ENCODE results near the gene PHOX2B.

PHOX2B gene

GRCh38 chr4:41758884-41759283 lies 10.4 kb upstream of the PHOX2B start:
- Histone ChIP-seq H3K9ac (ENCODE audit: low read depth, low read length) (no peak overlapping the region), H3K36me3 (ENCODE audit: control insufficient read depth, insufficient read depth, low read length) (no peaks in the 10 kb centered on the region), H3K4me3 (ENCODE audit: low read depth, low read length) (no peak overlapping the region), H3K27me3 (ENCODE audit: control insufficient read depth, insufficient read depth, low read length) (peaks cover 67% of the 10 kb centered on the region), H3K4me1 (ENCODE audit: control insufficient read depth, insufficient read depth, low read length) (peaks cover 3% of the 10 kb centered on the region), H3K9me3 (ENCODE audit: control insufficient read depth, insufficient read depth, low read length) (no peaks in the 10 kb centered on the region)

GRCh38 chr4:41757521-41758156 lies 9.1 kb upstream of the PHOX2B start:
- Histone ChIP-seq H3K9me3 (ENCODE audit: control insufficient read depth, insufficient read depth, low read length) (no peaks in the 10 kb centered on the region), H3K4me3 (ENCODE audit: low read depth, low read length) (no peak overlapping the region), H3K4me1 (ENCODE audit: control insufficient read depth, insufficient read depth, low read length) (peaks cover 3% of the 10 kb centered on the region), H3K27me3 (ENCODE audit: control insufficient read depth, insufficient read depth, low read length) (peaks cover 79% of the 10 kb centered on the region), H3K9ac (ENCODE audit: low read depth, low read length) (no peak overlapping the region), H3K36me3 (ENCODE audit: control insufficient read depth, insufficient read depth, low read length) (no peaks in the 10 kb centered on the region)

GRCh38 chr4:41753942-41754341 lies 5.4 kb upstream of the PHOX2B start:
- peaks cover 10% of the 10 kb centered on the region for H3K4me1 ChIP-seq (ENCODE audit: control insufficient read depth, insufficient read depth, low read length)
- H3K36me3 ChIP-seq (ENCODE audit: control insufficient read depth, insufficient read depth, low read length) = no peaks in the 10 kb centered on the region
- H3K9me3 ChIP-seq (ENCODE audit: control insufficient read depth, insufficient read depth, low read length) = no peaks in the 10 kb centered on the region
- no peak overlapping the region for H3K9ac ChIP-seq (ENCODE audit: low read depth, low read length)
- no peak overlapping the region for H3K4me3 ChIP-seq (ENCODE audit: low read depth, low read length)
- peaks cover 91% of the 10 kb centered on the region for H3K27me3 ChIP-seq (ENCODE audit: control insufficient read depth, insufficient read depth, low read length)

- peaks cover 13% of the 10 kb centered on the region for H3K4me1 ChIP-seq (ENCODE audit: control insufficient read depth, insufficient read depth, low read length)
- H3K36me3 ChIP-seq (ENCODE audit: control insufficient read depth, insufficient read depth, low read length) = no peaks in the 10 kb centered on the region
- H3K9ac ChIP-seq (ENCODE audit: low read depth, low read length) = no peak overlapping the region
- peak overlapping the region; percentile 45 for H3K4me3 ChIP-seq (ENCODE audit: low read depth, low read length)
- H3K9me3 ChIP-seq (ENCODE audit: control insufficient read depth, insufficient read depth, low read length) = no peaks in the 10 kb centered on the region
- peaks cover 100% of the 10 kb centered on the region for H3K27me3 ChIP-seq (ENCODE audit: control insufficient read depth, insufficient read depth, low read length)
Measured at GRCh38 chr4:41752081-41752836, 3.7 kb upstream of the PHOX2B start.

- H3K9me3 ChIP-seq (ENCODE audit: control insufficient read depth, insufficient read depth, low read length) = no peaks in the 10 kb centered on the region
- no peaks in the 10 kb centered on the region for H3K36me3 ChIP-seq (ENCODE audit: control insufficient read depth, insufficient read depth, low read length)
- peak overlapping the region; percentile 45 for H3K4me3 ChIP-seq (ENCODE audit: low read depth, low read length)
- H3K9ac ChIP-seq (ENCODE audit: low read depth, low read length) = no peak overlapping the region
- peaks cover 100% of the 10 kb centered on the region for H3K27me3 ChIP-seq (ENCODE audit: control insufficient read depth, insufficient read depth, low read length)
- H3K4me1 ChIP-seq (ENCODE audit: control insufficient read depth, insufficient read depth, low read length) = peaks cover 17% of the 10 kb centered on the region
Measured at GRCh38 chr4:41751449-41752061, 3.0 kb upstream of the PHOX2B start.

- no peaks in the 10 kb centered on the region for H3K9me3 ChIP-seq (ENCODE audit: control insufficient read depth, insufficient read depth, low read length)
- H3K4me3 ChIP-seq (ENCODE audit: low read depth, low read length) = peak overlapping the region; percentile 45
Measured at GRCh38 chr4:41750626-41751448, 2.3 kb upstream of the PHOX2B start.

GRCh38 chr4:41750121-41750625 lies 1.6 kb upstream of the PHOX2B start:
- Histone ChIP-seq H3K36me3 (ENCODE audit: control insufficient read depth, insufficient read depth, low read length) (no peaks in the 10 kb centered on the region), H3K4me1 (ENCODE audit: control insufficient read depth, insufficient read depth, low read length) (peaks cover 17% of the 10 kb centered on the region), H3K9ac (ENCODE audit: low read depth, low read length) (no peak overlapping the region), H3K27me3 (ENCODE audit: control insufficient read depth, insufficient read depth, low read length) (peaks cover 97% of the 10 kb centered on the region), H3K4me3 (ENCODE audit: low read depth, low read length) (peak overlapping the region; percentile 45), H3K9me3 (ENCODE audit: control insufficient read depth, insufficient read depth, low read length) (no peaks in the 10 kb centered on the region)

More at GRCh38 chr4:41750626-41751448, 2.3 kb upstream of the PHOX2B start:
- no peaks in the 10 kb centered on the region for H3K36me3 ChIP-seq (ENCODE audit: control insufficient read depth, insufficient read depth, low read length)
- H3K4me1 ChIP-seq (ENCODE audit: control insufficient read depth, insufficient read depth, low read length) = peaks cover 17% of the 10 kb centered on the region
- no peak overlapping the region for H3K9ac ChIP-seq (ENCODE audit: low read depth, low read length)
- H3K27me3 ChIP-seq (ENCODE audit: control insufficient read depth, insufficient read depth, low read length) = peaks cover 100% of the 10 kb centered on the region

- H3K27me3 ChIP-seq (ENCODE audit: control insufficient read depth, insufficient read depth, low read length) = peaks cover 97% of the 10 kb centered on the region
Measured at GRCh38 chr4:41749631-41750039, 1.1 kb upstream of the PHOX2B start.

GRCh38 chr4:41748074-41748570 lies 403 bp downstream of the PHOX2B start:
- no peak overlapping the region for H3K9ac ChIP-seq (ENCODE audit: low read depth, low read length)
- H3K4me1 ChIP-seq (ENCODE audit: control insufficient read depth, insufficient read depth, low read length) = peaks cover 13% of the 10 kb centered on the region
- H3K36me3 ChIP-seq (ENCODE audit: control insufficient read depth, insufficient read depth, low read length) = no peaks in the 10 kb centered on the region
- H3K4me3 ChIP-seq (ENCODE audit: low read depth, low read length) = peak overlapping the region; percentile 8
- H3K9me3 ChIP-seq (ENCODE audit: control insufficient read depth, insufficient read depth, low read length) = no peaks in the 10 kb centered on the region
- H3K27me3 ChIP-seq (ENCODE audit: control insufficient read depth, insufficient read depth, low read length) = peaks cover 97% of the 10 kb centered on the region

More at GRCh38 chr4:41749631-41750039, 1.1 kb upstream of the PHOX2B start:
- Histone ChIP-seq H3K4me3 (ENCODE audit: low read depth, low read length) (peak overlapping the region; percentile 1), H3K9me3 (ENCODE audit: control insufficient read depth, insufficient read depth, low read length) (no peaks in the 10 kb centered on the region), H3K4me1 (ENCODE audit: control insufficient read depth, insufficient read depth, low read length) (peaks cover 13% of the 10 kb centered on the region), H3K9ac (ENCODE audit: low read depth, low read length) (no peak overlapping the region), H3K36me3 (ENCODE audit: control insufficient read depth, insufficient read depth, low read length) (no peaks in the 10 kb centered on the region)

- Histone ChIP-seq H3K4me3 (ENCODE audit: low read depth, low read length) (peak overlapping the region; percentile 12), H3K4me1 (ENCODE audit: control insufficient read depth, insufficient read depth, low read length) (peaks cover 13% of the 10 kb centered on the region), H3K27me3 (ENCODE audit: control insufficient read depth, insufficient read depth, low read length) (peaks cover 97% of the 10 kb centered on the region), H3K9ac (ENCODE audit: low read depth, low read length) (no peak overlapping the region), H3K9me3 (ENCODE audit: control insufficient read depth, insufficient read depth, low read length) (no peaks in the 10 kb centered on the region), H3K36me3 (ENCODE audit: control insufficient read depth, insufficient read depth, low read length) (no peaks in the 10 kb centered on the region)
Measured at GRCh38 chr4:41747230-41748055, 1.1 kb downstream of the PHOX2B start.

All from iPS-15b (cell line).